Ovary (tissue), 9 donors: ENCODE data around the gene ACTL10. TPM values are rescaled to one million over a fixed set of nuclear protein-coding genes. Genes with fewer than 3 reads are reported as not detected.

Source experiments
- DNase-seq, 5 donors: peaks; one replicate each; pipeline ENCODE4 v3.0.0-alpha.2; 2019 to 2020
- H3K27ac ChIP-seq, 2 donors: fragments of 200-600 bp; one replicate each; pipeline versions ENCODE4 v1.5.1 to v1.8.0; 2019 to 2022
- H3K27me3 ChIP-seq: fragments of 200-600 bp; one replicate; pipeline ENCODE4 v1.8.0; 2022
- H3K36me3 ChIP-seq: fragments of 200-600 bp; sonication (generic); one replicate; pipeline ENCODE4 v1.5.1; 2019
- H3K4me1 ChIP-seq: one replicate; pipeline ENCODE4 v1.8.1; 2013; ENCODE audit warnings: mild to moderate bottlenecking, moderate library complexity; ENCODE audit not compliant: insufficient read depth
- H3K4me3 ChIP-seq: fragments of 200-600 bp; sonication (generic); one replicate; pipeline ENCODE4 v1.5.1; 2017
- H3K9me3 ChIP-seq, 2 donors: fragments of 200-600 bp in 1 of 2; sonication (generic) in 1 of 2; one replicate each; pipeline versions ENCODE4 v1.5.1 to v1.8.1; 2013 to 2019; ENCODE audit warnings: mild to moderate bottlenecking in 1 of 2, moderate library complexity in 1 of 2
- EP300 ChIP-seq: sonication (generic); formaldehyde crosslinking; IDR thresholded peaks from one replicate; pipeline ENCODE4 v1.6.1; 2017; ENCODE audit warnings: antibody characterized with exemption
- POLR2A ChIP-seq: fragments of 450-650 bp; IDR thresholded peaks from one replicate; pipeline ENCODE4 v1.6.1; 2017; ENCODE audit warnings: antibody characterized with exemption, mild to moderate bottlenecking, moderate library complexity
- WGBS, 3 donors: extraction: QIAGEN DNeasy Blood & Tissue Kit in 1 of 3; methylation state at CpG; one replicate each; pipeline versions ENCODE4 v1.1.5 to v1.1.7; 2013 to 2017; 5-methylcytosine and 5-hydroxymethylcytosine counted together
- intact Hi-C, 4 donors: fragments of 100-400 bp; cut with DNase I; formaldehyde crosslinking; loops; one replicate each; pipeline versions ENCODE4 v1.11.0 to v1.15.1; 2022 to 2023
- polyA plus RNA-seq, 2 donors: library from polyadenylated mRNA; stranded (reverse); fragments of 200-250 nt in 1 of 2; fragments of 350-450 nt in 1 of 2; fragmentation: Illumina TruSeq in 1 of 2; extraction: RNeasy Lipid Tissue Mini Kit (QIAGEN cat#74804) in 1 of 2; gene quantifications; one replicate each; pipeline ENCODE4 v1.2.3, GENCODE V29; 2013 to 2014
- total RNA-seq, 7 donors: library from RNA; depleted of rRNA in 2 of 7; stranded (reverse); fragments of >200 nt in 2 of 7; fragmentation: NEBNext Ultra II Directional in 3 of 7; extraction: Animal tissue kit (Norgen Biotek cat#: 25700) in 3 of 7; gene quantifications; one replicate each; pipeline versions ENCODE4 v1.1.0 to v1.2.4, GENCODE V29; 2016 to 2023
- TF ChIP-seq, protein P1 (sequence below), 3 donors: fragments of 450-650 bp in 2 of 3; fragments of 200-600 bp in 1 of 3; IDR thresholded peaks; one replicate each; pipeline versions ENCODE4 v1.5.1 to v1.8.0; 2016 to 2022; ENCODE audit warnings: antibody characterized with exemption in 3 of 3, mild to moderate bottlenecking in 1 of 3
- donor health status: DM: no; HTN: no; CAD: no; lungs with moderate emphysema.
- donor health status: DM: no; HTN: no; CAD: no.
- donor health status: Bipolar disorder and iron deficiency.
- donor health status: DM: yes; HTN: yes; CAD: no.
- donor health status: DM: no; HTN: no; CAD: no.
- donor health status: DM: yes; HTN: yes; CAD: no.

The ACTL10 gene
- total and polyA plus RNA-seq, 9 donors: 0.59 to 2.4 (median 1.6) TPM; not detected in 1

DNA sequence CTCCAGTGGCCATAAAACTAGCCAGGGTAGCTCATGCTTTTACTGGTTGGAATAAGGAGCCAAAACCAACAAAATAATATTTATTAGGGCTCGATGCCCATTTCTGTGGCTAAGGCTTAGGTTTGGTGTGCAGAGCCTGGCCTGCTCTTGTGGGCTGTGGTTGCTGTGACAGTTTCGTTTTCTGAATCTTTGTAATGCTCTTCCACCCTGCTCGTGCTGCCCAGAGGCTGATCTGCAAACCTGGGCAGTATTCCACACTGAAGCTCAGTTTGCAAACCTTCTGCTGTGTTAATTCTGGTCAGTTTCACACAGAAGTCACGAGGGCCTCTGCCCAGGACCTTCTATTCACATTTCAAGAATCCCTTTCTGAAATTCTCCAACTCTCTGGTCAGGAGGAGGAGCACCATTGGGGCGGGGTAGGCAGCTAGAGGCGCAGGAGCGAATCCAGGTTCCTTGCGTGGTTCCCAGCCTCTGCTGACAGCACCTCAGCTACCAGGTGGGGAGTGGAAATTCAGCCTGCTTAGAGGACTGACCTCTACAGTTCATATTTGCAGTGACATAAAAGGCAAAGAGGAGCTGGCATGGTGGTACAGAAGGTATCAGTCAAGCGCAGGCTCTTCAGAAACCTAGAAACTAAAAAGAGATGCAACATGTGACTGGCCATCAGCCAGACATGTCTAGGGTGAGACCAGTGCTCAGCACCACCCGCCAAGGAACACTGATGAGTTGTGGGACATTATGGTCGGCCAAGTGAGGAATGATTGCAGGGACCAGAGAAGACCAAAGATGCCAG lies 18.9 kb upstream of the ACTL10 start:
- no peak overlapping the region for H3K4me3 ChIP-seq
- peaks cover 5% of the 10 kb centered on the region for H3K4me1 ChIP-seq
- WGBS, 3 donors: 80 to 85% (median 84%) methylated on average over 11 of the region's 11 CpGs
- no peak for DNase-seq
- intact Hi-C loops: loop anchor here in 2 of 4 donors (5.0 to 10.0 kb wide), 2 partner anchors 153 to 185 kb away; partner anchors contain the start of gene CBFA2T2 (in 1 of the 2)
- H3K27me3 ChIP-seq: no peaks in the 10 kb centered on the region
- H3K36me3 ChIP-seq: no peaks in the 10 kb centered on the region
- TF ChIP-seq EP300: no peak
- TF ChIP-seq POLR2A: no peak
- TF ChIP-seq, protein P1, sequence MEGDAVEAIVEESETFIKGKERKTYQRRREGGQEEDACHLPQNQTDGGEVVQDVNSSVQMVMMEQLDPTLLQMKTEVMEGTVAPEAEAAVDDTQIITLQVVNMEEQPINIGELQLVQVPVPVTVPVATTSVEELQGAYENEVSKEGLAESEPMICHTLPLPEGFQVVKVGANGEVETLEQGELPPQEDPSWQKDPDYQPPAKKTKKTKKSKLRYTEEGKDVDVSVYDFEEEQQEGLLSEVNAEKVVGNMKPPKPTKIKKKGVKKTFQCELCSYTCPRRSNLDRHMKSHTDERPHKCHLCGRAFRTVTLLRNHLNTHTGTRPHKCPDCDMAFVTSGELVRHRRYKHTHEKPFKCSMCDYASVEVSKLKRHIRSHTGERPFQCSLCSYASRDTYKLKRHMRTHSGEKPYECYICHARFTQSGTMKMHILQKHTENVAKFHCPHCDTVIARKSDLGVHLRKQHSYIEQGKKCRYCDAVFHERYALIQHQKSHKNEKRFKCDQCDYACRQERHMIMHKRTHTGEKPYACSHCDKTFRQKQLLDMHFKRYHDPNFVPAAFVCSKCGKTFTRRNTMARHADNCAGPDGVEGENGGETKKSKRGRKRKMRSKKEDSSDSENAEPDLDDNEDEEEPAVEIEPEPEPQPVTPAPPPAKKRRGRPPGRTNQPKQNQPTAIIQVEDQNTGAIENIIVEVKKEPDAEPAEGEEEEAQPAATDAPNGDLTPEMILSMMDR (IDR thresholded peaks at IDR 0.05): no peak
- H3K27ac ChIP-seq: no peak overlapping the region
- H3K9me3 ChIP-seq: no peaks in the 10 kb centered on the region

DNA sequence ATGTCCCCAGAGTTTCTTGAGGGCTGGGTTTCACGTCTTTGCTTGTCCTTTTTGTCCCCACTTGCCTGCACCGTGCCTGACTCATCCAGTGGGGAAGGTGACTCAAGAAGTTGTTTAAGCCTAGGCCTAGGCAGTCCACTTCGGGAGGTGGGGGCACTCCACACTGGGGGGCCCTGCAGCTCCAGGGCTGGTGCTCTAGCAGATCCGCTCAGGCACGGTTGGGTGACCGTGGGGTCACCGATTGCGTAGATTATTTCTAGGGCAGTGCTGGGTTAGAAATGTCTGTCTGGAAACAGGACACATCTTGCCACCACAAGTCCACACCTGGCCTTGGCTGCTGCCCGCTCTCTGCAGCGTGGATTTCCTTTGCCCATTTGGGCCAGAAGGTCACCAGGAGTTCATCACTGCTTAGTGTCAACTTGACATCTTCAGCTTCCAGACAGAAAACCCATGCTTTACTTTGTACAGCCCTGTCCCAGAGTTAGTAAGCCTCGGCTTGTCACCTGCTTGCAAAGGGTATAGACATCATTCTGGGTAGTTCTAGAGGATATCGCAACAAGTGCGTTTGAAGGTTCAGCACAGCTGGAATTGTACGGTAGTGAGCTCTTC lies 18.2 kb upstream of the ACTL10 start:
- Histone ChIP-seq H3K36me3 (no peaks in the 10 kb centered on the region), H3K4me1 (peaks cover 8% of the 10 kb centered on the region), H3K4me3 (no peak overlapping the region), H3K9me3 (no peaks in the 10 kb centered on the region), H3K27ac (no peak overlapping the region), H3K27me3 (no peaks in the 10 kb centered on the region)
- DNase-seq: peak in 1 of 5 donors; percentile 40
- WGBS, 3 donors: 71 to 83% (median 74%) methylated on average over 14 of the region's 14 CpGs
- intact Hi-C loops: loop anchor here in 2 of 4 donors (5.0 to 10.0 kb wide), 2 partner anchors 154 to 186 kb away; partner anchors contain the start of gene CBFA2T2 (in 1 of the 2)
- no peak for TF ChIP-seq EP300
- TF ChIP-seq, protein P1 (IDR thresholded peaks at IDR 0.05): no peak
- no peak for TF ChIP-seq POLR2A

DNA sequence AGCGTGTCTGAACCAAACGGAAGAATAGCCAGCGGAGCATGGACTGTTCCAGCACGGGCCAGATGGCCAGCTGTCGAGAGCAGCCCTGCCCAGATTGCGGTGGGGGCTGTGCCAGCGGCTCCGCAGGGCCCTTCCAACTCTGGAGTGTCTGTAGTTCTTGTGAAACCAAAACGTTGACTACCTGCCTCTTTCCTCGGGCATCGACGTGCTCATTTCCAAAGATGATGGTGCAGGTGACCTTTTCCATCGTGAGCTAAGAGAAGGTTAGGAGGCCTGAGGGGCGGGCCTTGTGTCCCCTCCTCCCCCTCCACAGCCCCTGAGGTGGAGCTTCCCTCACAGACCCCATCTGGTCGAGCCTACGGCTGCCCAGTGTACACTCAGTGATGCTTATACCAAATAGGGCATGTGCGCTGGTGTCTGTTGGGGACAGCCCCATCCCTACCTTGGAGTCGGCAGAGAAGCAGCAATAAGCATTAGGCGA lies 17.5 kb upstream of the ACTL10 start:
- intact Hi-C loops: loop anchor here in 2 of 4 donors (5.0 to 10.0 kb wide), 2 partner anchors 154 to 187 kb away; partner anchors contain the start of gene CBFA2T2 (in 1 of the 2)
- H3K27ac ChIP-seq: peak overlapping the region in 1 of 2 donors; percentile 37
- no peak for TF ChIP-seq POLR2A
- TF ChIP-seq, protein P1 (IDR thresholded peaks at IDR 0.05): no peak
- no peak for TF ChIP-seq EP300

DNA sequence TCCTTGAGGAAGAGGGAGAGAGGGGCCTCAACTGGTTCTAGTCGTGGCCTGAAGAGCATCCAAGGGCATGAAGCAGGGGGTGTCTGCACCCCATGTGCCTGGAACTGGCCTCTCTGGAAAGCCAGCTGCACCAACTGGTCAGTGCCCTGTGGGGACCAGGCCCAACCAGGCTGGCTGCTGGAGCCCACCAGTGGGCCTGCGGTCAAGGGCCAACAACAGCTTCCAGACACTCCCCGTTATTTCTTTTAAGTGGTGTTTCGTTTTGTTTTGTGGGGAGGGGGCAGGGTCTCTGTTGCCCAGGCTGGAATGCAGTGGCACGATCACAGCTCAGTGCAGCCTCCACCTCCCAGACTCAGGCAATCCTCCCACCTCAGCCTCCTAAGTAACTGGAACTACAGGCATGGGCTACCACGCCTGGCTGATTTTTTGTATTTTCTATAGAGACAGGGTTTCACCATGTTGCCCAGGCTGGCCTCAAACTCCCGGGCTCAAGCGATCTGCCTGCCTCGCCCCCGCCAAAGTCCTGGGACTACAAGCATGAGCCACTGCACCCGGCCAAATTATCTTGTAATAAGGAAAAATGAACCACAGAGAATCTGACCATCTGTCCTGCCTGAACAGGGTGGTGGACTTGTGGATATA lies 16.5 kb upstream of the ACTL10 start:
- Histone ChIP-seq H3K4me3 (no peak overlapping the region), H3K4me1 (peaks cover 8% of the 10 kb centered on the region), H3K36me3 (no peaks in the 10 kb centered on the region), H3K9me3 (no peaks in the 10 kb centered on the region), H3K27ac (no peak overlapping the region), H3K27me3 (no peaks in the 10 kb centered on the region)
- WGBS, 3 donors: 68 to 79% (median 77%) methylated on average over 11 of the region's 11 CpGs
- DNase-seq: peak in 1 of 5 donors; percentile 34
- intact Hi-C loops: loop anchor here in 2 of 4 donors (10.0 kb wide), 2 partner anchors 175 to 195 kb away; no protein-coding TSS in a partner anchor
- TF ChIP-seq EP300 (no peak), POLR2A (peak; percentile 24)

More for the DNA sequence above, 17.5 kb upstream of the ACTL10 start:
- Histone ChIP-seq H3K27me3 (no peaks in the 10 kb centered on the region), H3K4me1 (peaks cover 8% of the 10 kb centered on the region), H3K4me3 (no peak overlapping the region), H3K36me3 (no peaks in the 10 kb centered on the region), H3K9me3 (no peaks in the 10 kb centered on the region)
- 29 to 56% (median 34%) methylated on average over 19 of the region's 19 CpGs for WGBS, 3 donors
- DNase-seq: peak; percentile 63 to 79 (median 69)
